HCT116 (cell line): Measurements from ENCODE around the gene ZNF283. TPM values are rescaled to one million over a fixed set of nuclear protein-coding genes. Genes with fewer than 3 reads are reported as not detected.
"Not testable (repeated sequence)": the region's sequence is repeated elsewhere in the genome, so short reads cannot be mapped to it uniquely, and the experiment has no call there.

Experiments
- ATAC-seq: fragments of 200-7000 bp; cut with Tn5 transposase; 2 replicates; pipeline ENCODE4 v1.9.1; 2020; ENCODE audit warnings: mild to moderate bottlenecking, moderate library complexity
- BruUV-seq: library from RNA; stranded (reverse); fragments of 400-500 nt; replicated peaks from 2 replicates; lab custom pipeline; 2021; lab: Mats Ljungman, UMichigan
- CTCF ChIA-PET: fragments of 300-600 bp; sonication (Branson Sonifier 250); formaldehyde crosslinking; loops from one replicate; lab custom pipeline; 2021; ENCODE audit warnings: antibody characterized with exemption; lab: Charles Lee
- POLR2A ChIA-PET: fragments of 300-600, 350-600 bp; sonication (Branson Sonifier 250); formaldehyde crosslinking; loops from one replicate; lab custom pipeline; 2021; ENCODE audit warnings: antibody characterized with exemption; lab: Charles Lee
- RAD21 ChIA-PET, 2 experiments: fragments of 300-600 bp; sonication (Branson Sonifier 250); formaldehyde crosslinking; loops; one replicate each; lab custom pipeline; 2023; ENCODE audit warnings: low total read pairs in 2 of 2; ENCODE audit not compliant: uncharacterized antibody in 2 of 2, unreplicated experiment in 2 of 2, low non-redundant PET in 1 of 2; lab: Charles Lee
- DNase-seq: peaks from one replicate; pipeline ENCODE4 v3.0.0-alpha.2; 2010; ENCODE audit warnings: low read depth, low spot score
- H2AFZ ChIP-seq: fragments of 200-600 bp; shearing (Covaris generic), sonication (generic); 2 replicates; pipeline ENCODE4 v1.6.1; 2017; ENCODE audit warnings: low read depth, mixed run types, mixed read lengths, antibody characterized with exemption, low read length; ENCODE audit not compliant: poor library complexity, severe bottlenecking
- H3K27ac ChIP-seq: 2 replicates; pipeline ENCODE4 v1.5.1; 2012; ENCODE audit warnings: low read depth, low read length
- H3K27me3 ChIP-seq: fragments of 200-600 bp; sonication (generic); 2 replicates; pipeline ENCODE4 v1.6.1; 2016; ENCODE audit warnings: mixed run types, low read length, mixed read lengths; ENCODE audit not compliant: insufficient read depth
- H3K36me3 ChIP-seq, 2 experiments: fragments of 200-500 bp in 1 of 2; fragments of 200-600 bp in 1 of 2; sonication (Bioruptor generic) in 1 of 2; sonication (generic) in 1 of 2; 2 replicates each; pipeline versions ENCODE4 v1.5.1 to v1.6.1; 2014 to 2016; ENCODE audit warnings: low read length in 2 of 2, inconsistent platforms in 1 of 2, mixed read lengths in 1 of 2, mixed run types in 1 of 2; ENCODE audit not compliant: insufficient read depth in 2 of 2, control insufficient read depth in 1 of 2
- H3K4me1 ChIP-seq, 2 experiments: fragments of 200-600 bp in 1 of 2; sonication (generic) in 1 of 2; 2 replicates each; pipeline versions ENCODE4 v1.5.1 to v1.6.1; 2012 to 2017; ENCODE audit warnings: low read length in 2 of 2, inconsistent platforms in 1 of 2, mild to moderate bottlenecking in 1 of 2, mixed read lengths in 1 of 2, mixed run types in 1 of 2, moderate library complexity in 1 of 2; ENCODE audit not compliant: insufficient read depth in 2 of 2, control insufficient read depth in 1 of 2
- H3K4me2 ChIP-seq: fragments of 200-600 bp; sonication (generic); 2 replicates; pipeline ENCODE4 v1.6.1; 2017; ENCODE audit warnings: mixed run types, low read length, mixed read lengths
- H3K4me3 ChIP-seq, 2 experiments: fragments of 200-600 bp in 1 of 2; sonication (generic) in 1 of 2; replicated peaks in 1 of 2; 2 replicates each; pipeline ENCODE4 v1.5.1; 2011 to 2016; ENCODE audit warnings: low read length in 2 of 2, control low read depth in 1 of 2, low read depth in 1 of 2, mild to moderate bottlenecking in 1 of 2, mixed read lengths in 1 of 2, mixed run types in 1 of 2
- H3K79me2 ChIP-seq: fragments of 200-600 bp; sonication (generic); 2 replicates; pipeline ENCODE4 v1.6.1; 2017; ENCODE audit warnings: mild to moderate bottlenecking, mixed run types, low read length, moderate library complexity, mixed read lengths; ENCODE audit not compliant: insufficient read depth
- H3K9ac ChIP-seq: fragments of 200-600 bp; sonication (generic); 2 replicates; pipeline ENCODE4 v1.6.1; 2016; ENCODE audit warnings: low read length, mixed read lengths
- H3K9me2 ChIP-seq: fragments of 200-600 bp; sonication (generic), shearing (Covaris generic); 2 replicates; pipeline ENCODE4 v1.6.1; 2017; ENCODE audit warnings: mixed run types, mild to moderate bottlenecking, moderate library complexity; ENCODE audit not compliant: insufficient read depth
- H3K9me3 ChIP-seq, 2 experiments: fragments of 200-500 bp in 1 of 2; fragments of 200-600 bp in 1 of 2; sonication (Bioruptor generic) in 1 of 2; sonication (generic) in 1 of 2; 2 replicates each; pipeline ENCODE4 v1.6.1; 2014 to 2017; ENCODE audit warnings: low read length in 2 of 2, mixed read lengths in 2 of 2, inconsistent platforms in 1 of 2, low read depth in 1 of 2, mild to moderate bottlenecking in 1 of 2, mixed run types in 1 of 2, moderate library complexity in 1 of 2; ENCODE audit not compliant: control insufficient read depth in 1 of 2, insufficient read depth in 1 of 2
- H4K20me1 ChIP-seq: fragments of 200-600 bp; sonication (generic), shearing (Covaris generic); 2 replicates; pipeline ENCODE4 v1.6.1; 2017; ENCODE audit warnings: mixed run types, mild to moderate bottlenecking, moderate library complexity; ENCODE audit not compliant: insufficient read depth
- ATF3 ChIP-seq: IDR thresholded peaks from 2 replicates; pipeline ENCODE4 v1.6.1; 2012
- EZH2phosphoT487 ChIP-seq: fragments of 200-600 bp; IDR thresholded peaks from 2 replicates; pipeline ENCODE4 v1.6.1; 2018; ENCODE audit warnings: antibody characterized with exemption, borderline replicate concordance
- TCF7L2 ChIP-seq: IDR thresholded peaks from 2 replicates; pipeline ENCODE4 v1.7.0; 2011; ENCODE audit warnings: borderline replicate concordance, inconsistent platforms; ENCODE audit not compliant: insufficient read depth, insufficient read length; ENCODE audit errors: extremely low read depth
- intact Hi-C: fragments of 100-400 bp; cut with micrococcal nuclease; formaldehyde crosslinking; loops from 2 replicates; pipeline ENCODE4 v1.10.0; 2022
- total RNA-seq: library from RNA; stranded (reverse); gene quantifications from one replicate; pipeline ENCODE4 v1.2.1, GENCODE V29; 2021; ENCODE audit not compliant: unreplicated experiment

Gene ZNF283
- total RNA-seq, 1 experiment from 2014 or later, result 7.6 TPM

DNA sequence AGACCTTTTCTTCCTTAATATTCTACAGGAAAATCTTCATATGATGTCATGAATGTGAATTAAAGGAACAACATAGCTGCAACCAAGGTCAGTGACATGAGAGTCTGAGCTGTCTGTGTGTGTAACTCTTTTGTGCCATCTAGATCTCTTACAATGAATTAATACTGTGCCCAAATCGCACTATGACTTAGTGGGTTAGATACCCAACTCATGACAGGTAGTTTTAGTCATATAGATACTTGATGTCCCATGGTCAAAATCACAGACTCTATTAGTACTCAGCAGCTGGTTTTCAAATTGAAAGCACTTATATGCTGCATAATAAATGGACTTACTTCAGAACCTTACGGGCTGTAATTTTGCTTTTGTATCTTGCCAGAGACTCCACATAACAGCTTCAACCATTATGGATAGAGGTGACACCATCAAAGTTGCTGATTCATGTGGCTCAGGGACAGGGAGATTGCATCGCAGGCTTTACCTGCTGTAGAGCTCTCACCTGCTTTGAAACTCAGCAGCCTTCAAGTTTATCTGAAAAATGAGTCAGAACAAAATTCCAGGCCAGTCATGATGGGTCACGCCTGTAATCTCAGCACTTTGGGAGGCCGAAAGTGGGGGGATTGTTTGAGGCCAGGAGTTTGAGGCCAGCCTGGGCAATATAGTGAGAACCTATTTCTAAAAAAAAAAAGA, 12.3 kb upstream of the ZNF283 start:
- TF ChIP-seq ATF3 (no peak), TCF7L2 (no peak), EZH2phosphoT487 (no peak)
- ChIA-PET RAD21 (interaction anchor here in 1 of 2 experiments (0.9 kb wide), 1 partner anchor 12 kb away, joined by 3 read pairs; the partner anchor contains the start of gene ZNF283), POLR2A (interaction anchor here (1.2 kb wide), 1 partner anchor 12 kb away, joined by 3 read pairs; the partner anchor contains the start of gene ZNF283), CTCF (no interaction called here)
- no peak overlapping the region for H3K27ac ChIP-seq
- no peak overlapping the region for H2AFZ ChIP-seq
- H3K9me2 ChIP-seq, result no peaks in the 10 kb centered on the region
- no peaks in the 10 kb centered on the region for H3K9me3 ChIP-seq
- H3K4me1 ChIP-seq, result no peaks in the 10 kb centered on the region
- H3K9ac ChIP-seq, result no peak overlapping the region
- no peak overlapping the region for H3K4me3 ChIP-seq
- no peak for ATAC-seq
- no peak for DNase-seq
- no peaks in the 10 kb centered on the region for H3K27me3 ChIP-seq
- H3K4me2 ChIP-seq, result no peak overlapping the region
- H3K79me2 ChIP-seq, result no peaks in the 10 kb centered on the region
- no peaks in the 10 kb centered on the region for H3K36me3 ChIP-seq
- no peaks in the 10 kb centered on the region for H4K20me1 ChIP-seq
- BruUV-seq, result no TSS peak
- intact Hi-C loops, result no loop called here

DNA sequence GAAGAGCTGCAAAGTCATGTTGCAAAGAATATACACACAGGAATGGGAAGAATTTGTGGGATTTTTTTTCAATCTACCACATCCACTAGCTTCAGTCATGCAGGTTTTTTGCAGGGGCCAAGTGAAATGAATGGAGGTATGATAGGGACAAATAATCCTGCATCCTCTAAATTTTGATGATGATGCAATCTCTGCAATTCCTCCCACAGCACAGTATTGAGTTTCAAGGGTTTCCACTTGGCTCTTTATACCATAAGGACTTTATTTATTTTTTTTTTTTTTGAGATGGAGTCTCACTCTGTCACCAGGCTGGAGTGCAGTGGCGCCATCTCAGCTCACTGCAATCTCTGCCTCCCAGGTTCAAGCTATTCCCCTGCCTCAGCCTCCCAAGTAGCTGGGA, 9.7 kb upstream of the ZNF283 start:
- H3K36me3 ChIP-seq, H3K4me2 ChIP-seq, H3K4me3 ChIP-seq, H3K27me3 ChIP-seq, H2AFZ ChIP-seq, ATAC-seq, intact Hi-C loops, DNase-seq, H4K20me1 ChIP-seq, BruUV-seq, H3K9me2 ChIP-seq, H3K79me2 ChIP-seq, H3K9ac ChIP-seq, POLR2A ChIA-PET, RAD21 ChIA-PET, H3K27ac ChIP-seq, CTCF ChIA-PET, H3K4me1 ChIP-seq, H3K9me3 ChIP-seq: not testable (repeated sequence)
